CD4-positive, alpha-beta T cell treated with Interleukin-21 for 1 hour (primary cell): ENCODE results near the gene TIMP2.
"Not testable (repeated sequence)": the region's sequence is repeated elsewhere in the genome, so short reads cannot be mapped to it uniquely, and the experiment has no call there.

Experiments used
- DNase-seq: peaks from one replicate; pipeline ENCODE4 v3.0.0-alpha.2; 2020

TIMP2 gene

GRCh38 chr17:78953356-78954350 lies 28.5 kb upstream of the TIMP2 start:
- no peak for DNase-seq

- DNase-seq: no peak
Observed at GRCh38 chr17:78952706-78953105, 27.5 kb upstream of the TIMP2 start.

DNA sequence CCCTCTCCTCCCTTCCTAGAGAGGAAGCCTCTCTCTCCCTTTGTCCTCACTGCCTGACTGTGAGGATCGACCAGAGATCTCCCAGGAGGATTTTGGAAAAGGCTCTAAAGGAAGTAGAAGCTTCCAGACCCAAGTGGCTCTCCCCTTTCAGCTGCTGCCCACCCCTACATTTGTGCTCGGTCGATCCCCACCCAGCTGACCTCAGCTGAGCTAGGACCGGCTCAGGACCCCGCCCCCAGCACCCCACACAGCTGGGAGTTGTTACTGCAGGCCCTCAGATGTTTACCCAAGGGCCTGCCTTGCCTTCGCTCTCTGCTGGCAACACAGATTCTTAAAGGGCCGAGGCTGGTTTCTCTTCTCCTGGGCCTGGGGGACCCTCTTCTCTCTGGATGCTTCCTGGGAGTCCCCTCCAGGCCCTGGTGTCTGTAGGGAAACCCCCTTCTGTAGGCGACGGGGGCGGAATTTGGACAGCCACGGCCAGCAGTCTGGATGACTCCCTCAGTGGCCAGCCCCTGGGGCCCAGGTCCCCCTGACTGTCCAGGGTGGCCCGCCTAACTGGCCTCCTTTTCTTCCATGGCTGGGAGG lies 26.9 kb upstream of the TIMP2 start:
- no peak for DNase-seq

DNA sequence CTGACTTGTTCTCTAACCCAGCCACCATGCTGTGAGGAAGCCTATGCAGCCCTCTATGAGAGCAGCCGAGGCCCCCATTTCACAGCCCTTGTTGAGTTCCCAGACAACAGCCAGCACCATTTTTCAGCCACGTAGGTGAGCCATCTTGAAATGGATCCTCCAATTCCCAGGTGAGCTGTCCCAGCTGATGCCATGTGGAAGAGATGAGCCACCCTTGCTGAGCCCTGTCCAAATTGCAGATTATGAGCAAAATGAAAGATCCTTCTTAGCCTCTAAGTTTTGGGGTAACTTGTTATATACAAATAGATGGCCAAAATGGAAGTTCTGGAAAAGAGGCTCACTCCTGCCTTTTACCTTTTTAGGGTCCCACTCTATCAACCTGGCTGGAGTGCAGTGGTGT lies 25.7 kb upstream of the TIMP2 start:
- no peak for DNase-seq

- no peak for DNase-seq
Observed at GRCh38 chr17:78947235-78948149, 22.3 kb upstream of the TIMP2 start.

GRCh38 chr17:78946631-78947030 lies 21.4 kb upstream of the TIMP2 start:
- DNase-seq: no peak

DNA sequence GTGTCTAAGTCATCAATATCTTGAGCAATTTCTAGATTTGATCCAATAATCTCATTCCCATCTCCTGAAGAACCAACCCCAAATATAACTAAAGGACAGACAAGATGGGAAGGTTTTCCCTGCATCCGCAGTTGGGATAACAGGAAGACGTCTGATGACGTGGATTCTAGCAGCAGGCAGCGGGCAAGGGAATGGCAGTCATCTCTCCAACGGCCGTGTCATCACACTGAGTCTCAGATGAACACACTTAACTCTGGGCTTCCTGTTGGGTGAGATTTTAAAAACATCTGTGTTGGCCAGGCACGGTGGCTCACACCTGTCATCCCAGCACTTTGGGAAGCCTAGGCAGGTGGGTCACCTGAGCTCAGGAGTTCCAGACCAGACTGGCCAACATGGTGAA lies 20.9 kb upstream of the TIMP2 start:
- no peak for DNase-seq

DNA sequence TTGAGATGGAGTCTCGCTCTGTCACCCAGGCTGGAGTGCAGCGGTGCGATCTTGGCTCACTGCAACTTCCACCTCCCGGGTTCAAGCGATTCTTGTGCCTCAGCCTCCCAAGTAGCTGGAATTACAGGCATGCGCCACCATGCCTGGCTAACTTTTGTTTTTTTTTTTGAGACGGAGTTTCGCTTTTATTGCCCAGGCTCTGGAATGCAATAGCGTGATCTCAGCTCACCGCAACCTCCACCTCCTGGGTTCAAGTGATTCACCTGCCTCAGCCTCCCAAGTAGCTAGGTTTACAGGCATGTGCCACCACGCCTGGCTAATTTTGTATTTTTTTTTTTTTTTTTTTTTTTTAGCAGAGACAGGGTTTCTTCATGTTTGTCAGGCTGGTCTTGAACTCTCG lies 20.3 kb upstream of the TIMP2 start:
- not testable (repeated sequence) for DNase-seq

DNA sequence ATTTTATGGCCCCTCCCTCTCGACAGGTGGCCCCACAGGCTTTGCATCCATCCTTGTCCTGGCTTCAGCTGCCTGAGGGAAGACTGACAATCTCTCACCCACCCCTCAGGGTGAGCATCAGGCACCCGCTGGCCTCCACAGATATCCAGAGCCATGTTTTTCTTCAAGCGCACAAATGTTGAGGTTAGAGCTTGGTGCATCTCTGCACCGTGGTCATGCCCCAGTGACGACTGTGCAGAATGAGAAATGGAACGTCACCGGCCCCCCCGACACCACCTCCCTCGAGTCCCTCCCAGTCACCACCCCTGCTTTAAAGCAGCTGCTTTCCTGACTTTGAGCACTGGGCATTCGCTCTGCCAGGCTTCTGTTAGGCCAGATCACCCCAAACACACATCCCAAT lies 19.8 kb upstream of the TIMP2 start:
- no peak for DNase-seq

DNA sequence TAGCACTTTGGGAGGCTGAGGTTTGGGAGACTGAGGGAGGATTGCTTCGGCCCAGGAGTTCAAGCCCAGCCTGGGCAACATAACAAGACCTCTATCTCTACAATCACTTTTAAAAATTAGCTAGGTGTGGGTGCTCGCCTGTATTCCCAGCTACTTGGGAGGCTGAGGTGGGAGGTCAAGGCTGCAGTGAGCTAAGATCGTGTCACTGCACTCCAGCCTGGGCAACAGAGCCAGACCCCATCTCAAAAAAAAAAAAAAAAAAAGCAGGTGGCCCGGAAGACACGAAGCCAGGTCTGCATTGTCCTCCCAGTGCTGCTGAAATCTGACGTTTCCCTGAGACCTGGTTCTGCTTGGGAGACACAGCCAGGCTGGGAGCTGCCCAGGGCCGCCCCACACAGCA lies 18.8 kb upstream of the TIMP2 start:
- DNase-seq: no peak

GRCh38 chr17:78940708-78941107 lies 15.5 kb upstream of the TIMP2 start:
- DNase-seq: no peak

GRCh38 chr17:78940258-78940657 lies 15.1 kb upstream of the TIMP2 start:
- DNase-seq: no peak

GRCh38 chr17:78939615-78940014 lies 14.4 kb upstream of the TIMP2 start:
- no peak for DNase-seq

GRCh38 chr17:78937561-78937960 lies 12.4 kb upstream of the TIMP2 start:
- DNase-seq: no peak

DNA sequence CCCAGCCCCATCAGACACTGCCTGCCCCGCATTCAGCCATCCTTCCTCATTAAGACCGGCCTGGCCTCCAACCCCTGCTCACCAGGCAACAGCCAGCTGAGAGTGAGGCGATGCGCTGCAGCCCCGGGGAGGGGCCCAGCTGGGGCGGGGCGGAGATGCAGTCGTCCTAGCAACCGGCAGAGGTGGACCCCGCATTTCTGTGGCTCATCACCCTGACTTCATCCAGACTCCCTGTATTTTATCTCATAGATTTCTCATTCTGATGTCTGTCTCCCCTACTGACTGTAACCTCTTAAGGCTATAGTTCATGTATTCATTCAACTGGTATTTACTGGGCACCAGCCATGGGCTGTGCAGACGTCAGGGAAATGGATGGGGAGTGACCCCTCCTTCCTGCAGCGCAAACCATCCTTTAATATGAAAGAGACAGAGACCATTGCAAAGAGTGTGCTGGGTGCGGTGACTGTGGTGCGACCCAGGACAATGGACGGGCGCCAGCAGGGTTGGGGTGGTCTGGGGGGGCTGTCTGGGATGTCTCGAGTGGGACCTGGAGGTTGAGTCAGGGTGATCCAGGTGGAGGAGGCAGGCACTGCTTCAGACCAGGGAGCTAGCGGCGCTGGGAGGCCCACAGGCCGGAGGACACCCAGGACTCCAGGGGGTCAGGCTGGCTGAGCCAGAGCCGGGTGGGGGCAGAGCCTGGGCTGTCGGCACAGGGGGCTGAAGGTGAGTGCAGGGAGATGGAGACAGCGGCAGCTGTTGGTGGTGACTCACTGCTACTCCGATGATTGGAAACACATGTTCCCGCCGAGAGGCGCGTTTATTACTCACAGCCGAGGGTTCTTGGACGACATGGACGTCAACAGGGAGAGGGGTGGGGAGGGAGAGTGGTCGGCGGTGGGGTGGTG lies 10.5 kb upstream of the TIMP2 start:
- no peak for DNase-seq

GRCh38 chr17:78934681-78935418 lies 9.7 kb upstream of the TIMP2 start:
- no peak for DNase-seq

GRCh38 chr17:78933959-78934568 lies 8.9 kb upstream of the TIMP2 start:
- DNase-seq: no peak

DNA sequence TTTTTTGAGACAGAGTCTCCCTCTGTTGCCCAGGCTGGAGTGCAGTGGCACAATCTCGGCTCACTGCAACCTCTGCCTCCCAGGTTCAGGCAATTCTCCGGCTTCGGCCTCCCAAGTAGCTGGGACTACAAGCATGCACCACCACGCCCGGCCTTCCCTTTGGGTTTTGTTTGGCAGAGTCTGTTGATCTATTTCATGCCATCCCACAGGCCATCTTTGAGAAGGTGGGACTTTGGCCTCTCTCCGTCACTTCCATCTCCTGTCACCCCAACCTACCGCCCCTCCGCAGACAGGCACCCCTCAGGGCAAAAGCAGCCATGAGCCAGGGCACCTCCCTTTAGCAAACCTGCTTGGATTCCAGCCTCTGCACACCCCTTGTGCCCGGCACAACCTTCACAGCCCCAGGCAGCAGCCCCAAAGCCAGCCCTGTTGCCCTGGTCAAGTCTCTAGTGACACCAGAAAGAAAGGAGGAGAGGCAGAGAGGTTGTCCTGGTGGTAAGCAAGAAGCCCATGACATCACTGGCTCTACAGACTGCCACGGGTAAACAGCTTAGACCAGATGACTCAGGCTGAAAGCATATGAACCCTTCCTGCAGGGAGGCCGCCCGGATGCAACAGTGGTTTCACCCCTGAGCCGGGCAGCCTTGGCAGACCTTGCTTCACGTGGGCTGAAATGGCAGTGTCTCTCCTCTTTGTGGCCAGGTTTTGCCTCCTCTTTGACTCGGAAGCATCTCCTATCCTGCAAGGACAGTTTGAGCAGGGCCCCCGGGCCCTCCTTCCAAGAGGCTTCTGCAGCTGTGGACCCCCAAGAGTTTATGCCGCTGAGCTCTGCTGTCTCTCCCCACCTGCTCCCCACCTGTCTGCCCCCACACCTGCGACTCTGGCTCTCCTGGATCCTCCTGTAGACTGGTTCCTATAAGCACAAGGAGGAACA lies 8.1 kb upstream of the TIMP2 start:
- peak; percentile 43 for DNase-seq

DNA sequence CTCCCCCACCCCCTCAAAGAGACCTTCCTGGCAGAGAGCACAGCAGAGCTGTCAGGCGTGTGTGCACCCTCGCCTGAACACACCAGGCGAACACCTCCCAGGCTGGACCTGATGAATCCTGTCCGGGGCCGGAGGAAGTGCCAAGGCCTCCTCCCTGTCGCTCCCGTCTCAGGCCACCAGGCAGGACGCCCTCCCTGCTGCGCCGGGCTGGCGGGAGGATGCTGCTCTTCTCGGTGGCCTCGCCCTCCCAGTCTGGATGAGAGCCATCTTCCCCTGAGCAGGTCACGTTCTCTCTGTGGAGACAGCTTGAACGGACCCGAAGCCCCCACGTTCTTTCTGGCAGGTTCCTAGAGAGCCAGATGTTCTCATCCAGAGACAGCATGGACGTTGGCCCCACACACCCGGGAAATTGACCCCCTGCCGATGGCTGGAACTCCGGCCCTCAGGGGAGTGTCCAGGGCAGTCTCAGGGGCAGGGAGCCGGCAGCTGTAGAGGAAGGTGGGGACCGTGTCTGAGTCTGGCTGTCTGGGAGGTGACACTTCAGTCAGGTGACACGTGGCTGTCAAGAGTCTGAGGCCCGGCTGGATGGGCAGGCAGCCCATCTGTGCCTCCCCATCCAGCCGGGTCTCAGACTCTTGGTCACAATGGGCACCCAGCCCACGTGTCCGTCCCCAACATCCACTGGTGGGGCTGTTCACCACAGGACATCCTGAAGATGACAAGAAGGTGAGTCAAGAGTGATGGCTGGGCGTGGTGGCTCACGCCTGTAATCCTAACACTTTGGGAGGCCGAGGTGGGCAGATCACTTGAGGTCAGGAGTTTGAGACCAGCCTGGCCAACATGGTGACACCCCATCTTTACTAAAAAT lies 5.0 kb upstream of the TIMP2 start:
- DNase-seq: no peak
